ENCODE measurements around the gene GRM7. TPM values are rescaled to one million over a fixed set of nuclear protein-coding genes. Genes with fewer than 3 reads are reported as not detected.
"Not testable (repeated sequence)": the region's sequence is repeated elsewhere in the genome, so short reads cannot be mapped to it uniquely, and the experiment has no call there.

The GRM7 gene
- total and polyA plus RNA-seq, 2 experiments from 2014 or later: 0.40 TPM; not detected in 1

GRCh38 chr3:6935418-6935817, 74.5 kb downstream of the GRM7 start:
- peak; percentile 2 for DNase-seq (ENCODE audit: low spot score)
- not testable (repeated sequence) for H3K27me3 ChIP-seq (ENCODE audit: insufficient read depth); H4K20me1 ChIP-seq (replicated peaks; ENCODE audit: insufficient read depth); H3K4me1 Mint-ChIP-seq; H3K4me3 ChIP-seq; H3K36me3 ChIP-seq (ENCODE audit: insufficient read depth); H3K4me1 ChIP-seq (ENCODE audit: insufficient read depth); ATAC-seq; H3K27me3 Mint-ChIP-seq (ENCODE audit: insufficient read depth, low read depth, poor library complexity); H3K4me3 Mint-ChIP-seq; H3K9me2 ChIP-seq (ENCODE audit: insufficient read depth); H3K36me3 Mint-ChIP-seq (ENCODE audit: low read depth); H2AFZ ChIP-seq; H3K4me2 ChIP-seq; H3K27ac ChIP-seq (ENCODE audit: low read depth); H3K27ac Mint-ChIP-seq; H3F3A ChIP-seq (replicated peaks; ENCODE audit: low read depth); H3K79me2 ChIP-seq (replicated peaks; ENCODE audit: insufficient read depth)
- H3K9me3 Mint-ChIP-seq: peaks cover 68% of the 10 kb centered on the region

- Histone ChIP-seq H3K36me3 (ENCODE audit: insufficient read depth) (no peaks in the 10 kb centered on the region), H3K27me3 (ENCODE audit: insufficient read depth) (no peaks in the 10 kb centered on the region), H4K20me1 (replicated peaks; ENCODE audit: insufficient read depth) (no peaks in the 10 kb centered on the region), H3K27ac (ENCODE audit: low read depth) (no peak overlapping the region), H3F3A (replicated peaks; ENCODE audit: low read depth) (no peaks in the 10 kb centered on the region), H3K9me2 (ENCODE audit: insufficient read depth) (no peaks in the 10 kb centered on the region), H3K4me3 (no peak overlapping the region), H2AFZ (no peak overlapping the region), H3K79me2 (replicated peaks; ENCODE audit: insufficient read depth) (no peaks in the 10 kb centered on the region), H3K4me1 (ENCODE audit: insufficient read depth) (no peaks in the 10 kb centered on the region), H3K4me2 (no peak overlapping the region)
- TF ChIP-seq CTCF (conservative IDR thresholded peaks at IDR 0.05; ENCODE audit: low read depth in 2 of 2) (no peak), EZH2 (IDR thresholded peaks at IDR 0.05; ENCODE audit: low read depth, unreplicated experiment) (no peak), JUNB (IDR thresholded peaks at IDR 0.05; ENCODE audit: unreplicated experiment) (no peak)
- Mint-ChIP-seq H3K36me3 (ENCODE audit: low read depth) (peaks cover 6% of the 10 kb centered on the region; the same call in 2 of the 3 replicates), H3K4me3 (no peak overlapping the region), H3K27me3 (ENCODE audit: insufficient read depth, low read depth, poor library complexity) (peaks cover 3% of the 10 kb centered on the region), H3K9me3 (peaks cover 68% of the 10 kb centered on the region), H3K4me1 (no peaks in the 10 kb centered on the region), H3K27ac (no peak overlapping the region)
- no peak for DNase-seq (ENCODE audit: low spot score)
- no peak for ATAC-seq
Measured at GRCh38 chr3:6935970-6936369, 75.1 kb downstream of the GRM7 start.

- H2AFZ ChIP-seq: no peak overlapping the region
- H3K4me1 ChIP-seq (ENCODE audit: insufficient read depth): no peaks in the 10 kb centered on the region
- no peak overlapping the region for H3K27ac Mint-ChIP-seq
- ATAC-seq (no peak), DNase-seq (ENCODE audit: low spot score) (no peak)
- no peak overlapping the region for H3K27ac ChIP-seq (ENCODE audit: low read depth)
- no peak overlapping the region for H3K4me2 ChIP-seq
- no peaks in the 10 kb centered on the region for H3K79me2 ChIP-seq (replicated peaks; ENCODE audit: insufficient read depth)
- no peaks in the 10 kb centered on the region for H3K36me3 Mint-ChIP-seq (ENCODE audit: low read depth)
- no peaks in the 10 kb centered on the region for H3K27me3 ChIP-seq (ENCODE audit: insufficient read depth)
- H4K20me1 ChIP-seq (replicated peaks; ENCODE audit: insufficient read depth): no peaks in the 10 kb centered on the region
- peaks cover 38% of the 10 kb centered on the region for H3K9me3 Mint-ChIP-seq
- no peaks in the 10 kb centered on the region for H3F3A ChIP-seq (replicated peaks; ENCODE audit: low read depth)
- H3K9me2 ChIP-seq (ENCODE audit: insufficient read depth): no peaks in the 10 kb centered on the region
- no peaks in the 10 kb centered on the region for H3K36me3 ChIP-seq (ENCODE audit: insufficient read depth)
- 0 out of 3 replicates have a peak, but pooled peaks cover 3% of the 10 kb centered on the region for H3K4me1 Mint-ChIP-seq
- H3K4me3 Mint-ChIP-seq: no peak overlapping the region
- no peak overlapping the region for H3K4me3 ChIP-seq
- H3K27me3 Mint-ChIP-seq (ENCODE audit: insufficient read depth, low read depth, poor library complexity): no peaks in the 10 kb centered on the region
- TF ChIP-seq CREB1 (CRISPR knock-in tag; IDR thresholded peaks at IDR 0.05; ENCODE audit: low read depth): no peak
- TF ChIP-seq CTCF (conservative IDR thresholded peaks at IDR 0.05; ENCODE audit: low read depth in 2 of 2): no peak
- no peak for TF ChIP-seq NANOG (IDR thresholded peaks at IDR 0.05; ENCODE audit: borderline replicate concordance)
- no peak for TF ChIP-seq ZNF114 (CRISPR knock-in tag; IDR thresholded peaks at IDR 0.05)
- TF ChIP-seq STAT1 (IDR thresholded peaks at IDR 0.05; ENCODE audit: unreplicated experiment): no peak
- TF ChIP-seq REST (IDR thresholded peaks at IDR 0.05; ENCODE audit: unreplicated experiment): no peak
- no peak for TF ChIP-seq EZH2 (IDR thresholded peaks at IDR 0.05; ENCODE audit: low read depth, unreplicated experiment)
- no peak for TF ChIP-seq EZH2phosphoT487 (IDR thresholded peaks at IDR 0.05; ENCODE audit: unreplicated experiment)
- no peak for TF ChIP-seq ETS1 (IDR thresholded peaks at IDR 0.05)
- TF ChIP-seq ZNF331 (CRISPR knock-in tag; IDR thresholded peaks at IDR 0.05; ENCODE audit: low read depth): no peak
- no peak for TF ChIP-seq JUNB (IDR thresholded peaks at IDR 0.05; ENCODE audit: unreplicated experiment)
Measured at GRCh38 chr3:6962801-6963200, 101.9 kb downstream of the GRM7 start.
